HUES6 (cell line): Measurements from ENCODE around the gene FKBP1A.

ENCODE experiments used
- H3K27ac ChIP-seq: 2 replicates; pipeline ENCODE4 v1.7.0; 2013; ENCODE audit warnings: low read depth, mild to moderate bottlenecking, low read length, inconsistent platforms
- H3K27me3 ChIP-seq: 2 replicates; pipeline ENCODE4 v1.6.1; 2013; ENCODE audit warnings: low read length; ENCODE audit not compliant: control insufficient read depth, insufficient read depth
- H3K36me3 ChIP-seq: 2 replicates; pipeline ENCODE4 v1.6.1; 2013; ENCODE audit warnings: low read length; ENCODE audit not compliant: control insufficient read depth, insufficient read depth
- H3K4me1 ChIP-seq: 2 replicates; pipeline ENCODE4 v1.6.1; 2013; ENCODE audit warnings: low read length; ENCODE audit not compliant: control insufficient read depth, insufficient read depth
- H3K4me3 ChIP-seq: 2 replicates; pipeline ENCODE4 v1.5.1; 2013; ENCODE audit warnings: low read depth, low read length
- H3K9ac ChIP-seq: one replicate; pipeline ENCODE4 v1.6.1; 2013; ENCODE audit warnings: mild to moderate bottlenecking, low read length
- H3K9me3 ChIP-seq: 2 replicates; pipeline ENCODE4 v1.6.1; 2013; ENCODE audit warnings: low read depth, low read length; ENCODE audit not compliant: control insufficient read depth, insufficient read depth

Gene FKBP1A

GRCh38 chr20:1373036-1373435 is 19.8 kb downstream of the FKBP1A start:
- H3K9me3 ChIP-seq = no peaks in the 10 kb centered on the region
- H3K9ac ChIP-seq = no peak overlapping the region
- H3K36me3 ChIP-seq = peaks cover 59% of the 10 kb centered on the region
- H3K27ac ChIP-seq = no peak overlapping the region
- H3K4me3 ChIP-seq = no peak overlapping the region
- no peaks in the 10 kb centered on the region for H3K27me3 ChIP-seq
- H3K4me1 ChIP-seq = peaks cover 9% of the 10 kb centered on the region

DNA sequence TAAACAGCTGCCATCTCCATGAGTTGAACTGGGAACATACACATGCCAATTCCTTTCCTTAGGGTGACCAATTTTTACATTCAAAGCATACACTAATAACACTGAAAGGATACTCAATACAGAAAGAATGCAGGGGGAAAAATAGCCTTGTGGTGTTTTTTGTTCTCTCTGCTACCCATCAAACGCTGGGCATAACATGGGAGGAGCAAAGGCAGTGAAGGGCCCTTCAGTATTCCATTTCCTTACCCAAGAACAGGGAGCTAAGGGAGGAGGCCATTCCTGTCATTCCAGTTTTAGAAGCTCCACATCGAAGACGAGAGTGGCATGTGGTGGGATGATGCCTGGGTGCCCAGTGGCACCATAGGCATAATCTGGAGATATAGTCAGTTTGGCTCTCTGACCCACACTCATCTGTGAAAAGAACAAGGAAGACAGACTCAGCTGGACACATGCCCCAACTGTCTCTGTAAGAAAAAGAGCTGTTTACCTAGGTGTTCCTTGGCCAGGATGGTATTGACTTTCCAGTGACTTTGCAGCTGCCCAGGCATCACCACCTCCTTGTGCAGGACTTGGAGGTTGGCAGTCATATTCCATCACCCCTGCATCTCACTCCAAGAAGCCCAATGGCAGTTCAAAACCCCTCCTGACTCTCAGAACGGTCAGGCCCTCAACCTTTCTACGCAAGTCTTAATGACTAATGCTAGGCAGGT is 20.9 kb downstream of the FKBP1A start:
- no peaks in the 10 kb centered on the region for H3K27me3 ChIP-seq
- no peaks in the 10 kb centered on the region for H3K9me3 ChIP-seq
- H3K4me1 ChIP-seq = no peaks in the 10 kb centered on the region
- H3K36me3 ChIP-seq = peaks cover 68% of the 10 kb centered on the region
- H3K9ac ChIP-seq = no peak overlapping the region
- no peak overlapping the region for H3K4me3 ChIP-seq
- H3K27ac ChIP-seq = no peak overlapping the region

- peaks cover 68% of the 10 kb centered on the region for H3K36me3 ChIP-seq
- H3K4me1 ChIP-seq = no peaks in the 10 kb centered on the region
- no peak overlapping the region for H3K27ac ChIP-seq
- no peaks in the 10 kb centered on the region for H3K9me3 ChIP-seq
- H3K4me3 ChIP-seq = no peak overlapping the region
- H3K27me3 ChIP-seq = no peaks in the 10 kb centered on the region
- no peak overlapping the region for H3K9ac ChIP-seq
Measured at GRCh38 chr20:1371202-1371782, 21.6 kb downstream of the FKBP1A start.

DNA sequence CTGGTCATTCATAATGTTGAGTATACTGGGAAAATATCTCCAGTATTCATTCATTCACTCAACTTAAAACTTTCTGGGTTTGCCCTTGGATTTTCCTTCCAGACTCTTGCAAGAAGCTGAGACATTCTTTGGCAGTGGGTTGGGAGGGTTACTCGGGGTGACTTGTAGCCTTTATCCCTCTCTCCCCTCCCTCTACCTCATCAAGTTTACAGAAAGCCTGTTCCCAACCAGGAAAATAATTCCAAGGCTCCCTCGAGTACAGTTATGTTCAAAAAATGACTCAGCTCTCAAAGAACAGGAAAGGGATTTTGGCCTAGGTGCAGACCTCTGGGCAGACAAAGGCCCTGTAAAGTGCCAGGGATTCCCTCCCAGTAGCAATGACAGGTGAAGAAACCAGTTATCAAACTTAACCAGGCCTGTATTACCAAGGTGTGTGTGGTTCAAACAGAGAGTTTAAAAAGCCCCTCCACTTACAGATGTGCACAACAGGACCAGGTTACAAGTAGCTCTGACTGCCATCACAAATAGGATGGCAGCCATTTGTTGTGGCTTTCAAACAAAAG is 22.2 kb downstream of the FKBP1A start:
- H3K27ac ChIP-seq = no peak overlapping the region
- no peaks in the 10 kb centered on the region for H3K27me3 ChIP-seq
- H3K4me1 ChIP-seq = no peaks in the 10 kb centered on the region
- no peak overlapping the region for H3K4me3 ChIP-seq
- no peak overlapping the region for H3K9ac ChIP-seq
- no peaks in the 10 kb centered on the region for H3K9me3 ChIP-seq
- H3K36me3 ChIP-seq = peaks cover 68% of the 10 kb centered on the region

GRCh38 chr20:1369970-1370369 is 22.9 kb downstream of the FKBP1A start:
- Histone ChIP-seq H3K4me3 (no peak overlapping the region), H3K27me3 (no peaks in the 10 kb centered on the region), H3K9ac (no peak overlapping the region), H3K9me3 (no peaks in the 10 kb centered on the region), H3K27ac (no peak overlapping the region), H3K4me1 (no peaks in the 10 kb centered on the region), H3K36me3 (peaks cover 65% of the 10 kb centered on the region)

- H3K9ac ChIP-seq = no peak overlapping the region
- H3K4me3 ChIP-seq = no peak overlapping the region
- no peak overlapping the region for H3K27ac ChIP-seq
- H3K4me1 ChIP-seq = no peaks in the 10 kb centered on the region
- H3K9me3 ChIP-seq = no peaks in the 10 kb centered on the region
- peaks cover 53% of the 10 kb centered on the region for H3K36me3 ChIP-seq
- no peaks in the 10 kb centered on the region for H3K27me3 ChIP-seq
Measured at GRCh38 chr20:1368448-1369199, 24.2 kb downstream of the FKBP1A start.

DNA sequence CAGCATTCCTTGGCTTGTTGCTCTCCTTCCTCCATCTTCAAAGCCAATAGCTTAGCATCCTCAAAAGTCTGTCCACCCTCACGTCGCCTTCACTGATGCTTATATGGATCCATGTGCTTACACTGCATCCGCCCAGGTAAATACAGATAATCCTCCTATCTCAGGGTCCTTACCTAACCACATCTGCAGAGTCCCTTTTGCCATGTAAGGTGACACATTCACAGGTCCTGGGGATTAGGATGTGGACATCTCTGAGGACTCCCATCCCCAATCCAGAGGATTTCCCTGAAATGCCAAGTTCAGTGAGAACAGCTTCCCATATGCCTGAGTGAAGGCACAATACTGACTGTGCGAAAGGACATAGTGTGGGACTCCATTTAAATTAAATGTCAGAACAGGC is 25.4 kb downstream of the FKBP1A start:
- Histone ChIP-seq H3K9ac (no peak overlapping the region), H3K36me3 (peaks cover 45% of the 10 kb centered on the region), H3K9me3 (no peaks in the 10 kb centered on the region), H3K4me3 (no peak overlapping the region), H3K27me3 (no peaks in the 10 kb centered on the region), H3K27ac (no peak overlapping the region), H3K4me1 (no peaks in the 10 kb centered on the region)

- H3K9me3 ChIP-seq = no peaks in the 10 kb centered on the region
- no peaks in the 10 kb centered on the region for H3K27me3 ChIP-seq
- no peak overlapping the region for H3K27ac ChIP-seq
- H3K9ac ChIP-seq = no peak overlapping the region
- no peaks in the 10 kb centered on the region for H3K4me1 ChIP-seq
- peaks cover 34% of the 10 kb centered on the region for H3K36me3 ChIP-seq
- no peak overlapping the region for H3K4me3 ChIP-seq
Measured at GRCh38 chr20:1364106-1364505, 28.7 kb downstream of the FKBP1A start.

- no peak overlapping the region for H3K4me3 ChIP-seq
Measured at GRCh38 chr20:1363522-1363921, 29.3 kb downstream of the FKBP1A start.

GRCh38 chr20:1362484-1362883 is 30.4 kb downstream of the FKBP1A start:
- H3K4me3 ChIP-seq = no peak overlapping the region
- H3K9me3 ChIP-seq = no peaks in the 10 kb centered on the region
- no peaks in the 10 kb centered on the region for H3K27me3 ChIP-seq
- no peak overlapping the region for H3K9ac ChIP-seq
- H3K4me1 ChIP-seq = no peaks in the 10 kb centered on the region
- H3K36me3 ChIP-seq = peaks cover 22% of the 10 kb centered on the region
- no peak overlapping the region for H3K27ac ChIP-seq

More at GRCh38 chr20:1363522-1363921, 29.3 kb downstream of the FKBP1A start:
- H3K27me3 ChIP-seq = no peaks in the 10 kb centered on the region
- H3K36me3 ChIP-seq = peaks cover 32% of the 10 kb centered on the region
- H3K9ac ChIP-seq = no peak overlapping the region
- no peak overlapping the region for H3K27ac ChIP-seq
- no peaks in the 10 kb centered on the region for H3K9me3 ChIP-seq
- H3K4me1 ChIP-seq = no peaks in the 10 kb centered on the region
